ENCODE measurements around the gene IMMP2L. TPM values are rescaled to one million over a fixed set of nuclear protein-coding genes. Genes with fewer than 3 reads are reported as not detected.

Gene IMMP2L
- total and polyA plus RNA-seq, 2 experiments from 2014 or later, result 10.1 to 10.4 TPM

DNA sequence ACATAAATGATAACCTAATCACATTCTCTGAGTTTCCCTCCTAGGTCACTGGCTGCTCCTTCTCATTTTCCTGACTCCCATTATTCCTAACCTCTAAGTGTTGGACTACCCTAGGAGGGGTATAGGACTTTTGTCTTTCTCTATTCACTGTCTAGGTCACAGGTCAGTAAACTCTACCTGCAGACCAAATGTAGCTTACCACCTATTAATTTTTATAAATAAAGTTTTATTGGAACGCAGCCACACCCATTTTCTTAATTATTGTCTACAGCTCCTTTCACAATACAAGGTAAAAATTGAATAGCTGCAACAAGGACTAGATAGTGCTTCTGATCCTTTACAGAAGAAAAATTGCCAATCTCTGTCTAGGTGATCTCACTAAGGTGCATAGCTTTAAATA is 156.7 kb downstream of the IMMP2L start:
- Histone ChIP-seq H3K9ac (no peak overlapping the region), H4K20me1 (ENCODE audit: insufficient read depth) (no peaks in the 10 kb centered on the region), H2AFZ (no peak overlapping the region), H3K36me3 (ENCODE audit: low read depth) (no peaks in the 10 kb centered on the region), H3K4me1 (ENCODE audit: insufficient read depth) (peaks cover 16% of the 10 kb centered on the region), H3K4me3 (no peak overlapping the region), H3K27ac (no peak overlapping the region), H3F3A (ENCODE audit: insufficient read depth) (peaks cover 9% of the 10 kb centered on the region; the same call in 1 of the 2 replicates), H3K4me2 (ENCODE audit: unreplicated experiment) (no peak overlapping the region), H3K79me2 (ENCODE audit: insufficient read depth) (no peaks in the 10 kb centered on the region), H3K9me3 (ENCODE audit: low read depth) (no peaks in the 10 kb centered on the region), H3K9me2 (ENCODE audit: insufficient read depth) (no peaks in the 10 kb centered on the region), H3K27me3 (replicated peaks; ENCODE audit: insufficient read depth) (no peaks in the 10 kb centered on the region)
- WGBS, 2 experiments (ENCODE audit: low coverage in 1 of 2, low lambda C conversion rate in 2 of 2, missing lambda C conversion rate in 2 of 2), result 92 to 96% methylated on average over 1 of the region's 1 CpG
- in situ Hi-C loops (cut with MboI), result no loop called here
- DNase-seq, result no peak
- TF ChIP-seq EZH2phosphoT487 (IDR thresholded peaks at IDR 0.05; ENCODE audit: insufficient read depth, low read depth) (no peak), EZH2 (IDR thresholded peaks at IDR 0.05; ENCODE audit: insufficient read depth, poor library complexity, severe bottlenecking) (no peak)

DNA sequence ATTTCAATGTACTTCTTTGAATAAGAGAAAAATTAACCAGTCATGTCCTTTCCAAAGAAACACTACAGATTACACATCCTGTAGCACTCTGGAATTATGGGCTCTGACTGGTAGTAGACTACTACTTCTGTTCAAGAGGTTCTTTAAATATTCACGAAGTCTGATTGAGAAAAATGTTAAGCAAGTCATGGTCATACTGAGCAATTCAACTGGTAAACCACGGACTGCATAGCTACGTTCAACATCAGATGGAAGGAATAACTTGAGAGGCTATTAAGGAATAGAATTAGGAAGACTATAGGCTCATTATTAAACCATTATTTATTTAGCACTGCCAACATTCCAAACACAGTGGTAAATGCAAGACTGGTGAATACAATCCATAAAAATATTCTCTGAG is 160.8 kb downstream of the IMMP2L start:
- TF ChIP-seq EZH2 (IDR thresholded peaks at IDR 0.05; ENCODE audit: insufficient read depth, poor library complexity, severe bottlenecking), result no peak
- TF ChIP-seq EZH2phosphoT487 (IDR thresholded peaks at IDR 0.05; ENCODE audit: insufficient read depth, low read depth), result no peak
- Histone ChIP-seq H3K9ac (no peak overlapping the region), H3K9me2 (ENCODE audit: insufficient read depth) (no peaks in the 10 kb centered on the region), H3K36me3 (ENCODE audit: low read depth) (no peaks in the 10 kb centered on the region), H3K79me2 (ENCODE audit: insufficient read depth) (no peaks in the 10 kb centered on the region), H3K4me2 (ENCODE audit: unreplicated experiment) (no peak overlapping the region), H3K27ac (no peak overlapping the region), H4K20me1 (ENCODE audit: insufficient read depth) (no peaks in the 10 kb centered on the region), H3K4me1 (ENCODE audit: insufficient read depth) (no peaks in the 10 kb centered on the region), H3F3A (ENCODE audit: insufficient read depth) (no peaks in the 10 kb centered on the region), H2AFZ (no peak overlapping the region), H3K9me3 (ENCODE audit: low read depth) (no peaks in the 10 kb centered on the region), H3K4me3 (no peak overlapping the region), H3K27me3 (replicated peaks; ENCODE audit: insufficient read depth) (no peaks in the 10 kb centered on the region)
- in situ Hi-C loops (cut with MboI), result no loop called here
- WGBS, 2 experiments (ENCODE audit: low coverage in 1 of 2, low lambda C conversion rate in 2 of 2, missing lambda C conversion rate in 2 of 2), result 75 to 91% methylated on average over 3 of the region's 3 CpGs
- DNase-seq, result peak; percentile 21

DNA sequence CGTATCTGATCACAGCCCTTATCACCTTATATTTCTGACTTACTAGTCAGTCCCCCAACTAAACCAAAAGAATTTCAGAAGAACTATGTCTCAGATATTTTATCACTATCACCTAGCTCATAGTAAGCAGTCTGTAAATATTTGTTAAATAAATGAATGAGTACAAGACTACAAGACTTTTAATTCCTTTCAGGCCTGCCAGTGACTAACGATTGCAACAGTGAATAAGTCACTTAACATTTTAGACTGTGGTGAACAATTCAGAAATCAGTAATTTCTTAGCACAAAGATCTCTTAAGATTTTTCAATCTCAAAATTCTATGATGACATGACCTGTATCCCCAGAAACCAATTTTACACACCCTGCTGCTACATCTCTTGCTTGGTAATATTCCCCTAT is 162.2 kb downstream of the IMMP2L start:
- TF ChIP-seq EZH2 (IDR thresholded peaks at IDR 0.05; ENCODE audit: insufficient read depth, poor library complexity, severe bottlenecking), result no peak
- no peak for TF ChIP-seq EZH2phosphoT487 (IDR thresholded peaks at IDR 0.05; ENCODE audit: insufficient read depth, low read depth)
- 64 to 75% methylated on average over 2 of the region's 2 CpGs for WGBS, 2 experiments (ENCODE audit: low coverage in 1 of 2, low lambda C conversion rate in 2 of 2, missing lambda C conversion rate in 2 of 2)
- H3K9me2 ChIP-seq (ENCODE audit: insufficient read depth), result no peaks in the 10 kb centered on the region
- no peak overlapping the region for H3K9ac ChIP-seq
- H3K4me3 ChIP-seq, result no peak overlapping the region
- H3K27ac ChIP-seq, result no peak overlapping the region
- no peaks in the 10 kb centered on the region for H3K79me2 ChIP-seq (ENCODE audit: insufficient read depth)
- no peaks in the 10 kb centered on the region for H3K27me3 ChIP-seq (replicated peaks; ENCODE audit: insufficient read depth)
- H3F3A ChIP-seq (ENCODE audit: insufficient read depth), result no peaks in the 10 kb centered on the region
- peak; percentile 45 for DNase-seq
- in situ Hi-C loops (cut with MboI), result no loop called here
- no peaks in the 10 kb centered on the region for H3K36me3 ChIP-seq (ENCODE audit: low read depth)
- no peaks in the 10 kb centered on the region for H3K4me1 ChIP-seq (ENCODE audit: insufficient read depth)
- no peak overlapping the region for H2AFZ ChIP-seq
- no peaks in the 10 kb centered on the region for H4K20me1 ChIP-seq (ENCODE audit: insufficient read depth)
- H3K9me3 ChIP-seq (ENCODE audit: low read depth), result no peaks in the 10 kb centered on the region
- H3K4me2 ChIP-seq (ENCODE audit: unreplicated experiment), result no peak overlapping the region

DNA sequence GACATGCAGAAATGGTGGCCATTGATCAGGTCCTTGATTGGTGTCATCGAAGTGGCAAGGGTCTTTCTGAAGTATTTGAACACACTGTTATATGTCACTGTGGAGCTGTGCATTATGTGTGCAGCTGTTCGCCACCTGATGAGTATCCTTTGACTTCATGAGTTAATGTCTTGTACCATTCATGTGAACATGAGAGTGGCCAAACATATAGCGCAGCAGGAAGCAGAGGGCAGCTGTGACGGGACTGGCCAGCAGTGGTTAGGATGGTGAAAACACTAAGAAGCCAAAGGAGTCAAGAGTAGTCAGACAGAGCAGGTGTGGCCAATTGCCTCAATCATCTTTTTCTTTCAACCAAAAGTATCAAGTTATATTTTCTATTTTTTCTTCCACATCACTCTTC is 167.4 kb downstream of the IMMP2L start:
- 89 to 92% methylated on average over 4 of the region's 4 CpGs for WGBS, 2 experiments (ENCODE audit: low coverage in 1 of 2, low lambda C conversion rate in 2 of 2, missing lambda C conversion rate in 2 of 2)
- no peaks in the 10 kb centered on the region for H3K36me3 ChIP-seq (ENCODE audit: low read depth)
- H3K4me2 ChIP-seq (ENCODE audit: unreplicated experiment), result no peak overlapping the region
- H4K20me1 ChIP-seq (ENCODE audit: insufficient read depth), result no peaks in the 10 kb centered on the region
- peaks cover 14% of the 10 kb centered on the region for H3K4me1 ChIP-seq (ENCODE audit: insufficient read depth)
- H3F3A ChIP-seq (ENCODE audit: insufficient read depth), result peaks cover 7% of the 10 kb centered on the region; the same call in 1 of the 2 replicates
- no peaks in the 10 kb centered on the region for H3K79me2 ChIP-seq (ENCODE audit: insufficient read depth)
- H3K9me3 ChIP-seq (ENCODE audit: low read depth), result no peaks in the 10 kb centered on the region
- no peaks in the 10 kb centered on the region for H3K9me2 ChIP-seq (ENCODE audit: insufficient read depth)
- H2AFZ ChIP-seq, result no peak overlapping the region
- DNase-seq, result no peak
- H3K9ac ChIP-seq, result no peak overlapping the region
- no peak overlapping the region for H3K27ac ChIP-seq
- in situ Hi-C loops (cut with MboI), result no loop called here
- TF ChIP-seq EZH2 (IDR thresholded peaks at IDR 0.05; ENCODE audit: insufficient read depth, poor library complexity, severe bottlenecking) (no peak), EZH2phosphoT487 (IDR thresholded peaks at IDR 0.05; ENCODE audit: insufficient read depth, low read depth) (no peak)
- no peak overlapping the region for H3K4me3 ChIP-seq
- no peaks in the 10 kb centered on the region for H3K27me3 ChIP-seq (replicated peaks; ENCODE audit: insufficient read depth)

Measured in GM23248 (cell line).